SK-N-SH (cell line): ENCODE measurements around the gene SLC25A10. TPM values are rescaled to one million over a fixed set of nuclear protein-coding genes. Genes with fewer than 3 reads are reported as not detected.

Experiments
- CTCF ChIA-PET: fragments of 300-600, 350-600 bp; formaldehyde crosslinking; extraction: SDS; loops from one replicate; lab custom pipeline; 2021; lab: Yijun Ruan, JAX
- POLR2A ChIA-PET: fragments of 350-600 bp; sonication (Branson Sonifier 250); formaldehyde crosslinking; extraction: SDS; loops from one replicate; lab custom pipeline; 2020; ENCODE audit warnings: antibody characterized with exemption, inconsistent platforms; lab: Yijun Ruan, JAX
- DNase-seq: peaks from one replicate; pipeline ENCODE4 v3.0.0; 2012
- H2AFZ ChIP-seq: fragments of 200-600 bp; sonication (generic); 2 replicates; pipeline ENCODE4 v1.8.1; 2016; ENCODE audit warnings: antibody characterized with exemption, mild to moderate bottlenecking, low read depth
- H3F3A ChIP-seq: fragments of 200-600 bp; sonication (generic); replicated peaks from 2 replicates; pipeline ENCODE3; 2016; ENCODE audit warnings: antibody characterized with exemption, mild to moderate bottlenecking; ENCODE audit not compliant: insufficient read depth
- H3K27ac ChIP-seq, 2 experiments: fragments of 200-500 bp in 1 of 2; fragments of 200-600 bp in 1 of 2; sonication (Bioruptor generic) in 1 of 2; sonication (generic), shearing (Covaris generic) in 1 of 2; 2 replicates each; pipeline versions ENCODE4 v1.5.1 to v1.6.1; 2014 to 2016; ENCODE audit warnings: low read depth in 2 of 2, inconsistent platforms in 1 of 2, low read length in 1 of 2, mild to moderate bottlenecking in 1 of 2, mixed read lengths in 1 of 2
- H3K27me3 ChIP-seq: fragments of 200-600 bp; sonication (generic), shearing (Covaris generic); 2 replicates; pipeline ENCODE4 v1.6.1; 2016; ENCODE audit warnings: mixed run types; ENCODE audit not compliant: insufficient read depth
- H3K36me3 ChIP-seq, 2 experiments: fragments of 200-500 bp in 1 of 2; fragments of 200-600 bp in 1 of 2; sonication (Bioruptor generic) in 1 of 2; sonication (generic) in 1 of 2; replicated peaks in 1 of 2; 2 replicates each; pipeline versions ENCODE3 to v1.5.1; 2014 to 2016; ENCODE audit warnings: low read length in 1 of 2, mild to moderate bottlenecking in 1 of 2; ENCODE audit not compliant: insufficient read depth in 2 of 2, control insufficient read depth in 1 of 2
- H3K4me1 ChIP-seq, 2 experiments: fragments of 200-500 bp in 1 of 2; fragments of 200-600 bp in 1 of 2; sonication (Bioruptor generic) in 1 of 2; sonication (generic), shearing (Covaris generic) in 1 of 2; 2 replicates each; pipeline versions ENCODE4 v1.5.1 to v1.6.1; 2014 to 2016; ENCODE audit warnings: low read depth in 1 of 2, low read length in 1 of 2, mixed run types in 1 of 2; ENCODE audit not compliant: insufficient read depth in 2 of 2, control insufficient read depth in 1 of 2
- H3K4me2 ChIP-seq: fragments of 200-600 bp; sonication (generic), shearing (Covaris generic); 2 replicates; pipeline ENCODE4 v1.6.1; 2017; ENCODE audit warnings: mixed run types
- H3K4me3 ChIP-seq, 2 experiments: fragments of 200-500 bp in 1 of 2; fragments of 200-600 bp in 1 of 2; sonication (Bioruptor generic) in 1 of 2; sonication (generic), shearing (Covaris generic) in 1 of 2; 2 replicates each; pipeline versions ENCODE4 v1.5.1 to v1.8.1; 2014 to 2016; ENCODE audit warnings: low read depth in 2 of 2, inconsistent platforms in 1 of 2, low read length in 1 of 2, mild to moderate bottlenecking in 1 of 2, mixed read lengths in 1 of 2, moderate library complexity in 1 of 2
- H3K79me2 ChIP-seq: fragments of 200-600 bp; sonication (generic); 2 replicates; pipeline ENCODE4 v1.8.1; 2017; ENCODE audit warnings: mild to moderate bottlenecking; ENCODE audit not compliant: insufficient read depth
- H3K9ac ChIP-seq: fragments of 200-600 bp; sonication (generic); 2 replicates; pipeline ENCODE4 v1.6.1; 2017; ENCODE audit warnings: mixed run types
- H3K9me2 ChIP-seq: fragments of 200-600 bp; sonication (generic); 2 replicates; pipeline ENCODE4 v1.6.1; 2017; ENCODE audit warnings: mixed run types
- H3K9me3 ChIP-seq: fragments of 200-600 bp; sonication (generic); 2 replicates; pipeline ENCODE4 v1.6.1; 2017; ENCODE audit warnings: mixed run types, mild to moderate bottlenecking, moderate library complexity
- H4K20me1 ChIP-seq: fragments of 200-600 bp; sonication (generic); 2 replicates; pipeline ENCODE4 v1.6.1; 2017; ENCODE audit warnings: mild to moderate bottlenecking, mixed run types; ENCODE audit not compliant: insufficient read depth
- EP300 ChIP-seq, 2 experiments: IDR thresholded peaks; 2 replicates each; pipeline versions ENCODE4 v1.4.0 to v1.6.1; 2012; ENCODE audit warnings: borderline replicate concordance in 1 of 2, low read depth in 1 of 2, low read length in 1 of 2
- JUND ChIP-seq: IDR thresholded peaks from 2 replicates; pipeline ENCODE4 v1.4.0; 2012
- MEF2A ChIP-seq: IDR thresholded peaks from 2 replicates; pipeline ENCODE4 v1.4.0; 2012; ENCODE audit warnings: low read depth, borderline replicate concordance
- SIN3A ChIP-seq: IDR thresholded peaks from 2 replicates; pipeline ENCODE4 v1.6.1; 2012; ENCODE audit warnings: low read depth, mild to moderate bottlenecking, low read length, moderate library complexity, borderline replicate concordance
- TAF1 ChIP-seq: IDR thresholded peaks from 2 replicates; pipeline ENCODE4 v1.6.1; 2012; ENCODE audit warnings: low read depth, mild to moderate bottlenecking, low read length, moderate library complexity, borderline replicate concordance
- YY1 ChIP-seq: IDR thresholded peaks from 2 replicates; pipeline ENCODE4 v1.4.0; 2012; ENCODE audit warnings: low read depth, mild to moderate bottlenecking
- WGBS: methylation state at CpG from one replicate; pipeline ENCODE4 v1.1.6; 2017; ENCODE audit warnings: low lambda C conversion rate; 5-methylcytosine and 5-hydroxymethylcytosine counted together
- polyA plus RNA-seq, 3 experiments: library from polyadenylated mRNA; depleted of rRNA; stranded (reverse); fragments of >200 nt; gene quantifications; 2 replicates each; pipeline ENCODE4 v1.2.3, GENCODE V29; 2012
- small RNA-seq, 7 experiments: library from RNA; depleted of rRNA; stranded (forward); fragments of <200 nt; gene quantifications; one replicate each; pipeline ENCODE3, GENCODE V24; 2012
- TF ChIP-seq, protein P1 (sequence below): fragments of 150-350 bp; IDR thresholded peaks from 2 replicates; pipeline ENCODE4 v1.6.1; 2016; ENCODE audit warnings: mild to moderate bottlenecking, low read depth, low read length

Gene SLC25A10
- polyA plus RNA-seq, 1 of the 3 experiments (the other 2 are of a cell fraction): 34.7 TPM

DNA sequence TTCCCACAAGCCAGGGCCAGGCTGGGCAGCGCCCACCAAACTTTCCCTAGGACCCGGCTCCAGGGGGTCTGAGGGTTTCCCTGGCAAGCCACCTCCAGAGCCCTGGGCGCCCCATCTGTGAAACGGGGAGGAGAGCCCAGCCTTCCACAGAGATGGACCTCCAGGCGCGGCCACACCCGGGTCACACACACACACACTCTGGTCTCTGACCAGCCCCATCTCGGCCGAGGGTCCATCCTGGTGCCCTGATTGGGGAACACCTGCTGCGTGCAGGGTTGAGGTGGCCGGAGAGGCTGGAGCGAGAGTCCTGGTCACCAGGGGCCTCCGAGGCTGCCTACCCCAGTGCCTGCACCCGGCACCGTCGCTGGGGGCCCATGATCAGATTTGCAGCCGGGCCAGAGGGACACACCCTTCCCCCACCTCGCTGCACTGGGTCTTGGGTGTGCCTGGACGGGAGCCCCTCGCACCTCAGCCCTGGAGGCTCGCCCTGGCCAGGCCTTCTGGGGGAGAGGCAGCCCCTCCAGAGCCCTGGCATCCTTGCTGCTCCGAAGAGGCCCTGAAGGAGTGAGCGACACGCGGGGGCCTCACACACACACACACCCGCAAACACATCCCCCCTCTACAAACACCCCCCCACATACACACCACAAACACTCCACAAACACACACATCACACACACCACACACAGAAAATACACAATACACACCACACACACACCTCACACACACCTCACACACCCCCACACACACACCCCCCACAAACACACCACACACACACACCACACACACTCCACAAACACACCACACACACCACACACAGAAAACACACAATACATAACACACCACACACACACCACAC, 29.7 kb downstream of the SLC25A10 start:
- Histone ChIP-seq H3K36me3 (no peaks in the 10 kb centered on the region), H3K4me2 (no peak overlapping the region), H2AFZ (no peak overlapping the region), H3K4me3 (no peak overlapping the region)
- no peak for TF ChIP-seq YY1
- TF ChIP-seq MEF2A: no peak
- TF ChIP-seq EP300 (IDR thresholded peaks at IDR 0.05; ENCODE audit: borderline replicate concordance in 1 of 2, low read depth in 1 of 2, low read length in 1 of 2): no peak
- TF ChIP-seq JUND: no peak
- no peak for TF ChIP-seq SIN3A
- no peak for TF ChIP-seq TAF1
- TF ChIP-seq, protein P1, sequence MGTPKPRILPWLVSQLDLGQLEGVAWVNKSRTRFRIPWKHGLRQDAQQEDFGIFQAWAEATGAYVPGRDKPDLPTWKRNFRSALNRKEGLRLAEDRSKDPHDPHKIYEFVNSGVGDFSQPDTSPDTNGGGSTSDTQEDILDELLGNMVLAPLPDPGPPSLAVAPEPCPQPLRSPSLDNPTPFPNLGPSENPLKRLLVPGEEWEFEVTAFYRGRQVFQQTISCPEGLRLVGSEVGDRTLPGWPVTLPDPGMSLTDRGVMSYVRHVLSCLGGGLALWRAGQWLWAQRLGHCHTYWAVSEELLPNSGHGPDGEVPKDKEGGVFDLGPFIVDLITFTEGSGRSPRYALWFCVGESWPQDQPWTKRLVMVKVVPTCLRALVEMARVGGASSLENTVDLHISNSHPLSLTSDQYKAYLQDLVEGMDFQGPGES: no peak
- TF ChIP-seq, all 33 proteins: peak for 0
- WGBS: 21% methylated on average over 19 of the region's 26 CpGs
- no peaks in the 10 kb centered on the region for H3F3A ChIP-seq
- H3K27me3 ChIP-seq: no peaks in the 10 kb centered on the region
- CTCF ChIA-PET: interaction anchor here (1.1 to 1.8 kb wide), 3 partner anchors 65 to 218 kb away, joined by 4 to 5 read pairs (median 4); no protein-coding TSS in a partner anchor
- no peaks in the 10 kb centered on the region for H3K9me2 ChIP-seq
- DNase-seq: peak; percentile 81
- POLR2A ChIA-PET: no interaction called here
- no peaks in the 10 kb centered on the region for H3K79me2 ChIP-seq
- H3K4me1 ChIP-seq: peaks cover 0 to 9% of the 10 kb centered on the region in 2 experiments; a peak in 1 of 4 replicates
- no peaks in the 10 kb centered on the region for H4K20me1 ChIP-seq
- H3K9me3 ChIP-seq: no peaks in the 10 kb centered on the region
- no peak overlapping the region for H3K27ac ChIP-seq
- H3K9ac ChIP-seq: no peak overlapping the region

Small RNA genes lying within 50 kb of the gene (small RNA-seq; reads per million reads assigned to genes)
- gene MIR6786: 0 to 0.48 (median 0) reads per million in 7 experiments

Other genes with a start within 250 kb of the SLC25A10 start
- gene ACTG1, start 199.5 kb upstream of the SLC25A10 start, polyA plus RNA-seq (2012; rRNA removed): 3,367 and 7,871 TPM in 2 replicates
- gene FSCN2, start 183.9 kb upstream of the SLC25A10 start, polyA plus RNA-seq (2012; rRNA removed): 2.0 and 2.1 TPM in 2 replicates
- 17.1 and 18.9 TPM in 2 replicates for gene FAAP100, start 159.9 kb upstream of the SLC25A10 start, polyA plus RNA-seq (2012; rRNA removed)
- gene NPLOC4, start 75.2 kb upstream of the SLC25A10 start, polyA plus RNA-seq (2012; rRNA removed): 88.6 and 105 TPM in 2 replicates
- gene TSPAN10, start 75.1 kb upstream of the SLC25A10 start, polyA plus RNA-seq (2012; rRNA removed): 4.7 and 6.0 TPM in 2 replicates
- gene PDE6G, start 55.7 kb upstream of the SLC25A10 start, polyA plus RNA-seq (2012; rRNA removed): 4.4 and 5.0 TPM in 2 replicates
- 103 and 124 TPM in 2 replicates for gene OXLD1, start 45.7 kb upstream of the SLC25A10 start, polyA plus RNA-seq (2012; rRNA removed)
- 55.1 and 62.4 TPM in 2 replicates for gene CCDC137, start 45.5 kb upstream of the SLC25A10 start, polyA plus RNA-seq (2012; rRNA removed)
- 148 and 166 TPM in 2 replicates for gene ARL16, start 28.5 kb upstream of the SLC25A10 start, polyA plus RNA-seq (2012; rRNA removed)
- 184 and 192 TPM in 2 replicates for gene HGS, start 28.3 kb upstream of the SLC25A10 start, polyA plus RNA-seq (2012; rRNA removed)
- gene MRPL12, start 8.9 kb upstream of the SLC25A10 start, polyA plus RNA-seq (2012; rRNA removed): 255 and 322 TPM in 2 replicates
- gene GCGR, start 91.9 kb downstream of the SLC25A10 start, polyA plus RNA-seq (2012; rRNA removed): not detected in 2 replicates
- 120 and 156 TPM in 2 replicates for gene MCRIP1, start 121.0 kb downstream of the SLC25A10 start, polyA plus RNA-seq (2012; rRNA removed)
- gene PPP1R27, start 122.8 kb downstream of the SLC25A10 start, polyA plus RNA-seq (2012; rRNA removed): 0.07 and 0.16 TPM in 2 replicates
- gene P4HB, start 148.3 kb downstream of the SLC25A10 start, polyA plus RNA-seq (2012; rRNA removed): 112 and 165 TPM in 2 replicates
- gene ARHGDIA, start 159.1 kb downstream of the SLC25A10 start, polyA plus RNA-seq (2012; rRNA removed): 184 and 385 TPM in 2 replicates
- gene ALYREF, start 179.3 kb downstream of the SLC25A10 start, polyA plus RNA-seq (2012; rRNA removed): 176 and 269 TPM in 2 replicates
- gene ANAPC11, start 179.4 kb downstream of the SLC25A10 start, polyA plus RNA-seq (2012; rRNA removed): 1,022 and 1,275 TPM in 2 replicates
- 0.91 and 2.4 TPM in 2 replicates for gene NPB, start 190.0 kb downstream of the SLC25A10 start, polyA plus RNA-seq (2012; rRNA removed)
- 46.2 and 54.1 TPM in 2 replicates for gene PCYT2, start 199.1 kb downstream of the SLC25A10 start, polyA plus RNA-seq (2012; rRNA removed)
- gene SIRT7, start 205.9 kb downstream of the SLC25A10 start, polyA plus RNA-seq (2012; rRNA removed): 32.6 and 34.1 TPM in 2 replicates
- gene MAFG, start 215.5 kb downstream of the SLC25A10 start, polyA plus RNA-seq (2012; rRNA removed): 30.3 and 38.7 TPM in 2 replicates
- gene PYCR1, start 225.0 kb downstream of the SLC25A10 start, polyA plus RNA-seq (2012; rRNA removed): 121 and 165 TPM in 2 replicates
- gene MYADML2, start 234.9 kb downstream of the SLC25A10 start, polyA plus RNA-seq (2012; rRNA removed): not detected in 2 replicates
- gene NOTUM, start 248.9 kb downstream of the SLC25A10 start, polyA plus RNA-seq (2012; rRNA removed): 0.33 and 0.36 TPM in 2 replicates